ENCODE results near the gene ZNF823.
A peak's percentile ranks its signal among the peaks of the same experiment; 100 is the strongest.
"Not testable (repeated sequence)": the region's sequence is repeated elsewhere in the genome, so short reads cannot be mapped to it uniquely, and the experiment has no call there.

The ZNF823 gene

DNA sequence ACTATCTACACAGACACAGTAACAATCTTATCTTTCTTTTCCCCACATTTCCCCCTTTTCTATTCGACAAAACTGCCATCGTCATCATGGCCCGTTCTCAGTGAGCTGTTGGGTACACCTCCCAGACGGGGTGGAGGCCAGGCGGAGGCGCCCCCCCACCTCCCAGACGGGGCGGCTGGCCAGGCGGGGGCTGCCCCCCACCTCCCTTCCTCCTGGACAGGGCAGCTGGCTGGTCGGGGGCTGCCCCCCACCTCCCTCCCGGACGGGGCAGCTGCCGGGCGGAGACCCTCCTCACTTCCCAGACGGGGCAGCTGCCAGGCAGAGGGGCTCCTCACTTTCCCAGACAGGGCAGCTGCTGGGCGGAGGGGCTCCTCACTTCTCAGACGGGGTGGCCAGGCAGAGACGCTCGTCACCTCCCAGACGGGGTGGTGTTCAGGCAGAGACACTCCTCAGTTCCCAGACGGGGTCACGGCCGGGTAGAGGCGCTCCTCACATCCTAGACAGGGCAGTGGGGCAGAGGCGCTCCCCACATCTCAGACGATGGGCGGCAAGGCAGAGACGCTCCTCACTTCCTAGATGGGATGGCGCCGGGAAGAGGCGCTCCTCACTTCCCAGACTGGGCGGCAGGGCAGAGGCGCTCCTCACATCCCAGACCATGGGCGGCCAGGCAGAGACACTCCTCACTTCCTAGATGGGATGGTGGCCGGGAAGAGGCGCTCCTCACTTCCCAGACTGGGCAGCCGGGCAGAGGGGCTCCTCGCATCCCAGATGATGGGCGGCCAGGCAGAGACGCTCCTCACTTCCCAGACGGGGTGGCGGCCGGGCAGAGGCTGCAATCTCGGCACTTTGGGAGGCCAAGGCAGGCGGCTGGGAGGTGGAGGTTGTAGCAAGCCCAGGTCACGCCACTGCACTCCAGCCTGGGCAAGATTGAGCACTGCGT lies 61.8 kb downstream of the ZNF823 start:
- not testable (repeated sequence) for DNase-seq

DNA sequence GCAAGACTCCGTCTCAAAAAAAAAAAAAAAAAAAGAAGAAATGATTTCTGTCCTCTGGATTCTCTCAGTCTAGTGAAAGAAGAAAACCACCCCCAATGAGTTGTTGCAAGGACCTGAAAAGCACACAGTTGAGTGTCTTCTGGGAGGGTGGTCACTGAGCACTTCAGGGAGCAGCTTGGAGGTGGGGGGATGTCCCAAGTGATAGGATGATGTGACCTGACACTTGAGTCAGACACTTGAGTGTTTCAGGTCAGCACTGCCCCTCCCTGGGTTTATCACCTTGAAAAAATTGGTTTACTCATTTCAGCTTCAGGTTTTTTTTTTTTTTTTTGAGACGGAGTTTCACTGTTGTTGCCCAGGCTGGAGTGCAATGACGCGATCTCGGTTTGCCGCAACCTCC lies 63.2 kb downstream of the ZNF823 start:
- no peak for DNase-seq

DNA sequence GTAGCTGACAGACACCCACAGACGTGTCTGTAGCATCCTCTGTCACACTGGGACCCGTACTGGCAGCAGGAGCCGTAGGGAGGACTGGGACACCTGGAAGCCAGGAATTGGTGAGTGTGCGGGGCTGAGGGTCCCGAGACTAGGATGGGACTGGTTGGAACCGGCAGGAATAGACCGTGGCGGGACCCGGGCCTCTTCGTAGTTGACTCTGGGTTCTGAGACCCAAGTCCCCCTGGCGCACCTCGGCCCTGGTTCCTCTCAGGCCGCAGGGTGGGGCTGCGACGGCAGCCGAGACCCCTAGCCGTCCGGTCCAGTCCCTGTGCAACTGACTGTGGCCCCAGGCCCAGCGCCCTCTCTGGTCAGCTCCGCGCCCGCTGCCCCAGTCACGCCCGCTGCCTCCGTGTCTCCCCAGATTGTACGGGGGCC lies 64.7 kb downstream of the ZNF823 start:
- no peak for DNase-seq

DNA sequence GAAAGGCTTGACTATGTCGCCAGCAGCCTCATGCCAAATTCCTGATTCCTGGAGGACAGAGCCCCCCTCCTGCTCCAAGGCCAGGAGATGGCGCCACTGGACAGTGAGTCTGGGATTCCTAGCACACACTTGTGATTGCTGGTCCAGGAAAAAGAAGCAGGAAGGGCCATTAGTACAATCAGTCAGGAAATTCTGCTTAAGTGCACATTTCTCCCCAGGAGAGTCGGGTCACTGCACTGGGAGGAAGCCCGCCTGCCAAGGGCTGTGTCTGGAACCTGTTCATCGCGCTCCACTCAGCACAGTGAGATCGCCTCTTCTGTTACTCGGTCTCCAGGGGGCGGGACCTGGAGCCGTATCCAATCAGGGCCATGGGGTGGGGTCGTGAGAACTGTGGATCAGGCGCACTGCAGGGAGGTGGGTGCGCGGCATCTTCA lies 65.1 kb downstream of the ZNF823 start:
- DNase-seq, result peak; percentile 67
